HEK293 (cell line): ENCODE measurements around the gene CLASP1.

Experiments used
- CTCF ChIA-PET: fragments of 350-600 bp; formaldehyde crosslinking; extraction: SDS; loops from one replicate; lab custom pipeline; 2021; ENCODE audit warnings: antibody characterized with exemption; lab: Yijun Ruan, JAX
- POLR2A ChIA-PET: fragments of 300-600 bp; formaldehyde crosslinking; extraction: SDS; loops from one replicate; lab custom pipeline; 2020; ENCODE audit warnings: antibody characterized with exemption, inconsistent platforms; lab: Yijun Ruan, JAX
- H3K27ac ChIP-seq: fragments of 200-500 bp; sonication (Bioruptor generic); 2 replicates; pipeline ENCODE4 v1.5.1; 2014; ENCODE audit warnings: low read depth, low read length, control low read depth, inconsistent platforms; ENCODE audit errors: extremely low read depth
- H3K36me3 ChIP-seq, 2 experiments: fragments of 200-500 bp in 1 of 2; sonication (Bioruptor generic) in 1 of 2; 1 replicate in 1 of 2; 2 replicates in 1 of 2; pipeline ENCODE4 v1.5.1; 2014 to 2017; ENCODE audit warnings: inconsistent platforms in 2 of 2, low read length in 2 of 2; ENCODE audit not compliant: control insufficient read depth in 2 of 2, insufficient read depth in 1 of 2
- H3K4me1 ChIP-seq: fragments of 200-500 bp; sonication (Bioruptor generic); 2 replicates; pipeline ENCODE4 v1.5.1; 2014; ENCODE audit warnings: mild to moderate bottlenecking, low read length, inconsistent platforms; ENCODE audit not compliant: control insufficient read depth, insufficient read depth
- H3K4me3 ChIP-seq: 2 replicates; pipeline ENCODE4 v1.5.1; 2011; ENCODE audit warnings: low read depth, mild to moderate bottlenecking, control low read depth, low read length, moderate library complexity
- H3K9me3 ChIP-seq: fragments of 200-500 bp; sonication (Bioruptor generic); 2 replicates; pipeline ENCODE4 v1.5.1; 2014; ENCODE audit warnings: low read depth, low read length, inconsistent platforms; ENCODE audit not compliant: control insufficient read depth, insufficient read depth
- BCL11B ChIP-seq: fragments of 450-650 bp; formaldehyde crosslinking; IDR thresholded peaks from 2 replicates; pipeline ENCODE4 v1.5.1; 2016; ENCODE audit warnings: low read depth, missing biosample characterization, missing genetic modification characterization
- PRDM6 ChIP-seq: fragments of 450-650 bp; formaldehyde crosslinking; IDR thresholded peaks from 2 replicates; pipeline ENCODE4 v1.5.1; 2017; ENCODE audit warnings: missing biosample characterization, missing genetic modification characterization
- ZBTB10 ChIP-seq: fragments of 450-650 bp; formaldehyde crosslinking; IDR thresholded peaks from 2 replicates; pipeline ENCODE4 v1.5.1; 2016; ENCODE audit warnings: missing biosample characterization, missing genetic modification characterization
- ZBTB6 ChIP-seq: fragments of 450-650 bp; formaldehyde crosslinking; IDR thresholded peaks from 2 replicates; pipeline ENCODE4 v1.5.1; 2017; ENCODE audit warnings: missing biosample characterization, missing genetic modification characterization
- ZFHX2 ChIP-seq: fragments of 450-650 bp; formaldehyde crosslinking; conservative IDR thresholded peaks from 2 replicates; pipeline ENCODE4 v1.5.1; 2016; ENCODE audit warnings: missing biosample characterization, missing genetic modification characterization
- ZFP3 ChIP-seq: fragments of 450-650 bp; formaldehyde crosslinking; IDR thresholded peaks from 2 replicates; pipeline ENCODE4 v1.5.1; 2016; ENCODE audit warnings: low read depth, missing biosample characterization, missing genetic modification characterization
- ZNF121 ChIP-seq: fragments of 450-650 bp; formaldehyde crosslinking; IDR thresholded peaks from 2 replicates; pipeline ENCODE4 v1.5.1; 2016; ENCODE audit warnings: missing biosample characterization, missing genetic modification characterization
- ZNF174 ChIP-seq: fragments of 450-650 bp; formaldehyde crosslinking; IDR thresholded peaks from 2 replicates; pipeline ENCODE4 v1.5.0; 2017; ENCODE audit warnings: missing biosample characterization, mild to moderate bottlenecking, missing genetic modification characterization
- ZNF19 ChIP-seq: fragments of 450-650 bp; formaldehyde crosslinking; IDR thresholded peaks from 2 replicates; pipeline ENCODE4; 2016; ENCODE audit warnings: missing biosample characterization, missing genetic modification characterization, low read depth
- ZNF211 ChIP-seq: fragments of 450-650 bp; formaldehyde crosslinking; IDR thresholded peaks from 2 replicates; pipeline ENCODE4 v1.5.1; 2016; ENCODE audit warnings: low read depth, missing biosample characterization, missing genetic modification characterization
- ZNF362 ChIP-seq: fragments of 450-650 bp; formaldehyde crosslinking; IDR thresholded peaks from 2 replicates; pipeline ENCODE4 v1.5.1; 2016; ENCODE audit warnings: missing biosample characterization, missing genetic modification characterization
- ZNF530 ChIP-seq: fragments of 450-650 bp; formaldehyde crosslinking; IDR thresholded peaks from 2 replicates; pipeline ENCODE4 v1.5.1; 2016; ENCODE audit warnings: low read depth, missing biosample characterization, missing genetic modification characterization
- ZNF548 ChIP-seq: fragments of 450-650 bp; formaldehyde crosslinking; IDR thresholded peaks from 2 replicates; pipeline ENCODE4 v1.5.1; 2016; ENCODE audit warnings: missing biosample characterization, missing genetic modification characterization
- ZNF580 ChIP-seq: fragments of 450-650 bp; formaldehyde crosslinking; IDR thresholded peaks from 2 replicates; pipeline ENCODE4 v1.5.1; 2016; ENCODE audit warnings: missing biosample characterization, missing genetic modification characterization
- ZNF596 ChIP-seq: fragments of 450-650 bp; IDR thresholded peaks from 2 replicates; pipeline ENCODE4 v1.5.0; 2018; ENCODE audit warnings: missing biosample characterization, mild to moderate bottlenecking, missing genetic modification characterization, moderate library complexity
- ZNF629 ChIP-seq: fragments of 450-650 bp; formaldehyde crosslinking; IDR thresholded peaks from 2 replicates; pipeline ENCODE4 v1.5.1; 2017; ENCODE audit warnings: missing biosample characterization, missing genetic modification characterization
- ZNF670 ChIP-seq: fragments of 450-650 bp; formaldehyde crosslinking; IDR thresholded peaks from 2 replicates; pipeline ENCODE4 v1.5.1; 2016; ENCODE audit warnings: missing biosample characterization, missing genetic modification characterization, low read depth
- ZNF677 ChIP-seq: fragments of 450-650 bp; IDR thresholded peaks from 2 replicates; pipeline ENCODE4 v1.5.0; 2018; ENCODE audit warnings: missing biosample characterization, mild to moderate bottlenecking, missing genetic modification characterization, moderate library complexity
- ZNF701 ChIP-seq: fragments of 450-650 bp; formaldehyde crosslinking; IDR thresholded peaks from 2 replicates; pipeline ENCODE4 v1.5.1; 2016; ENCODE audit warnings: missing biosample characterization, missing genetic modification characterization
- ZNF837 ChIP-seq: fragments of 450-650 bp; formaldehyde crosslinking; IDR thresholded peaks from 2 replicates; pipeline ENCODE4 v1.5.1; 2016; ENCODE audit warnings: missing biosample characterization, missing genetic modification characterization

Gene CLASP1

GRCh38 chr2:121295911-121296650, 353.2 kb downstream of the CLASP1 start:
- no peak for TF ChIP-seq ZNF837 (tag by site-specific recombination)
- TF ChIP-seq, all 188 proteins: peak for 0
- POLR2A ChIA-PET, result no interaction called here

GRCh38 chr2:121294881-121295840, 354.1 kb downstream of the CLASP1 start:
- TF ChIP-seq ZNF174 (tag by site-specific recombination), result no peak
- TF ChIP-seq ZNF362 (tag by site-specific recombination), result no peak
- TF ChIP-seq ZBTB10 (tag by site-specific recombination), result no peak
- no peak for TF ChIP-seq ZNF677
- TF ChIP-seq ZNF19 (tag by site-specific recombination), result no peak
- TF ChIP-seq ZFP3 (tag by site-specific recombination), result no peak
- no peak for TF ChIP-seq ZNF548 (tag by site-specific recombination)
- no peak for TF ChIP-seq ZNF121
- TF ChIP-seq ZNF211 (tag by site-specific recombination), result no peak
- TF ChIP-seq ZNF580, result no peak
- no peaks in the 10 kb centered on the region for H3K9me3 ChIP-seq
- H3K4me3 ChIP-seq, result no peak overlapping the region
- H3K36me3 ChIP-seq, result no peaks in the 10 kb centered on the region
- ChIA-PET CTCF (interaction anchor here (0.6 to 0.7 kb wide), 7 partner anchors 133 to 796 kb away, joined by 3 to 6 read pairs (median 3); no protein-coding TSS in a partner anchor), POLR2A (interaction anchor here (0.6 kb wide), 1 partner anchor 302 kb away, joined by 5 read pairs; no protein-coding TSS in a partner anchor)
- H3K4me1 ChIP-seq, result no peaks in the 10 kb centered on the region
- H3K27ac ChIP-seq, result no peak overlapping the region

More at GRCh38 chr2:121295911-121296650, 353.2 kb downstream of the CLASP1 start:
- Histone ChIP-seq H3K4me1 (no peaks in the 10 kb centered on the region), H3K9me3 (no peaks in the 10 kb centered on the region), H3K4me3 (no peak overlapping the region), H3K36me3 (no peaks in the 10 kb centered on the region), H3K27ac (no peak overlapping the region)
- CTCF ChIA-PET, result interaction anchor here (0.6 to 3.0 kb wide), 4 partner anchors 12 to 169 kb away, joined by 3 to 8 read pairs (median 4); no protein-coding TSS in a partner anchor

- POLR2A ChIA-PET, result no interaction called here
- CTCF ChIA-PET, result interaction anchor here (0.6 to 0.7 kb wide), 2 partner anchors 11 to 197 kb away, joined by 3 read pairs; no protein-coding TSS in a partner anchor
- no peaks in the 10 kb centered on the region for H3K4me1 ChIP-seq
- H3K27ac ChIP-seq, result no peak overlapping the region
- no peaks in the 10 kb centered on the region for H3K9me3 ChIP-seq
- no peak overlapping the region for H3K4me3 ChIP-seq
- H3K36me3 ChIP-seq, result no peaks in the 10 kb centered on the region
- no peak for TF ChIP-seq ZFHX2 (tag by site-specific recombination)
- TF ChIP-seq ZNF670, result no peak
- TF ChIP-seq ZNF701 (tag by site-specific recombination), result no peak
- TF ChIP-seq ZNF629 (tag by site-specific recombination), result no peak
- TF ChIP-seq ZBTB6, result 0 out of 2 replicates have a peak, but pooled peaks have one; percentile 43
- no peak for TF ChIP-seq ZNF596
- no peak for TF ChIP-seq ZNF530
- no peak for TF ChIP-seq PRDM6 (tag by site-specific recombination)
- TF ChIP-seq BCL11B (tag by site-specific recombination), result no peak
Measured at GRCh38 chr2:121293450-121294325, 355.6 kb downstream of the CLASP1 start.
